ENCODE data around the gene LINGO4.
"Not testable (repeated sequence)": the region's sequence is repeated elsewhere in the genome, so short reads cannot be mapped to it uniquely, and the experiment has no call there.

The LINGO4 gene

GRCh38 chr1:151780736-151781135, 24.5 kb downstream of the LINGO4 start:
- DNase-seq, result not testable (repeated sequence)

- no peak for DNase-seq
Measured at GRCh38 chr1:151779852-151780251, 25.4 kb downstream of the LINGO4 start.

GRCh38 chr1:151777317-151777716, 27.9 kb downstream of the LINGO4 start:
- DNase-seq, result no peak

GRCh38 chr1:151776665-151777062, 28.6 kb downstream of the LINGO4 start:
- no peak for DNase-seq

GRCh38 chr1:151775894-151776664, 29.1 kb downstream of the LINGO4 start:
- DNase-seq, result no peak

- DNase-seq, result no peak
Measured at GRCh38 chr1:151774256-151774922, 30.8 kb downstream of the LINGO4 start.

- no peak for DNase-seq
Measured at GRCh38 chr1:151773702-151774101, 31.5 kb downstream of the LINGO4 start.

GRCh38 chr1:151769270-151769669, 35.9 kb downstream of the LINGO4 start:
- DNase-seq, result not testable (repeated sequence)

- DNase-seq, result peak; percentile 48
Measured at GRCh38 chr1:151768351-151769066, 36.7 kb downstream of the LINGO4 start.

- DNase-seq, result no peak
Measured at GRCh38 chr1:151763990-151764389, 41.2 kb downstream of the LINGO4 start.

GRCh38 chr1:151762941-151763921, 42.0 kb downstream of the LINGO4 start, which contains the start of gene MRPL9:
MRPL9 (minus strand) TSS chr1:151763496; CDS start chr1:151763479, 17 bp downstream.
- DNase-seq, result peak; percentile 73

GRCh38 chr1:151760597-151761385, 44.4 kb downstream of the LINGO4 start:
- no peak for DNase-seq

GRCh38 chr1:151759241-151759640, 46.0 kb downstream of the LINGO4 start:
- DNase-seq, result no peak

- no peak for DNase-seq
Measured at GRCh38 chr1:151756291-151756690, 48.9 kb downstream of the LINGO4 start.

All from DMS79 treated with DMSO at 0.1 percent for 48 hours (cell line).